Heart left ventricle (tissue), 16 donors: ENCODE data around the gene AHSP. TPM values are rescaled to one million over a fixed set of nuclear protein-coding genes. Genes with fewer than 3 reads are reported as not detected.
A peak's percentile ranks its signal among the peaks of the same experiment; 100 is the strongest.
"Not testable (repeated sequence)": the region's sequence is repeated elsewhere in the genome, so short reads cannot be mapped to it uniquely, and the experiment has no call there.

Experiments used
- ATAC-seq, 4 donors: fragments of 200-7000 bp; cut with Tn5 transposase; one replicate each; pipeline ENCODE4 v1.9.1; 2020 to 2022; ENCODE audit warnings: moderate library complexity in 4 of 4, mild to moderate bottlenecking in 3 of 4, moderate number of reproducible peaks in 1 of 4
- DNase-seq, 5 donors: peaks; one replicate each; pipeline ENCODE4 v3.0.0-alpha.2; 2020
- H3K27ac ChIP-seq, 12 donors: fragments of 200-600 bp; sonication (generic) in 4 of 12; one replicate each; pipeline versions ENCODE4 v1.5.0 to v1.8.0; 2016 to 2022; ENCODE audit warnings: mild to moderate bottlenecking in 2 of 12
- H3K27me3 ChIP-seq, 9 donors: fragments of 200-600 bp; sonication (generic) in 2 of 9; one replicate each; pipeline versions ENCODE4 v1.5.1 to v1.8.0; 2016 to 2022; ENCODE audit warnings: mild to moderate bottlenecking in 3 of 9
- H3K36me3 ChIP-seq, 9 donors: fragments of 200-600 bp; sonication (generic) in 2 of 9; one replicate each; pipeline versions ENCODE4 v1.5.0 to v1.8.0; 2018 to 2022; ENCODE audit warnings: mild to moderate bottlenecking in 2 of 9
- H3K4me1 ChIP-seq, 12 donors: fragments of 200-600 bp; sonication (generic) in 4 of 12; one replicate each; pipeline versions ENCODE4 v1.5.0 to v1.8.0; 2016 to 2022; ENCODE audit warnings: mild to moderate bottlenecking in 3 of 12
- H3K4me3 ChIP-seq, 12 donors: fragments of 200-600 bp; sonication (generic) in 4 of 12; one replicate each; pipeline versions ENCODE4 v1.5.0 to v1.8.0; 2017 to 2022; ENCODE audit warnings: mild to moderate bottlenecking in 9 of 12, moderate library complexity in 4 of 12
- H3K9me3 ChIP-seq, 12 donors: fragments of 200-600 bp; sonication (generic) in 4 of 12; one replicate each; pipeline versions ENCODE4 v1.5.0 to v1.8.0; 2016 to 2022; ENCODE audit warnings: mild to moderate bottlenecking in 1 of 12
- POLR2A ChIP-seq, 2 donors: fragments of 450-650 bp; IDR thresholded peaks; one replicate each; pipeline ENCODE4 v1.6.1; 2017; ENCODE audit warnings: antibody characterized with exemption in 2 of 2, mild to moderate bottlenecking in 2 of 2, moderate library complexity in 2 of 2
- WGBS, 4 donors: extraction: QIAGEN DNeasy Blood & Tissue Kit in 2 of 4; methylation state at CpG; one replicate each; pipeline versions ENCODE4 v1.1.5 to v1.1.7; 2013 to 2018; 5-methylcytosine and 5-hydroxymethylcytosine counted together
- intact Hi-C, 10 donors: fragments of 100-400 bp; cut with DNase I; formaldehyde crosslinking; loops; one replicate each; pipeline versions ENCODE4 v1.11.1 to v1.14.2; 2022
- polyA plus RNA-seq, 2 donors: library from polyadenylated mRNA; stranded (reverse); fragments of 200-250 nt; gene quantifications; one replicate each; pipeline ENCODE4 v1.2.3, GENCODE V29; 2013
- total RNA-seq, 9 donors: library from RNA; depleted of rRNA in 2 of 9; stranded (reverse); fragments of >200 nt in 2 of 9; fragmentation: NEBNext Ultra II Directional in 3 of 9; extraction: Animal tissue kit (Norgen Biotek cat#: 25700) in 3 of 9; gene quantifications; one replicate each; pipeline versions ENCODE4 v1.1.0 to v1.2.4, GENCODE V29; 2016 to 2023
- TF ChIP-seq, protein P1 (sequence below), 12 donors: fragments of 200-600 bp; sonication (generic) in 4 of 12; IDR thresholded peaks; one replicate each; pipeline versions ENCODE4 v1.5.0 to v1.8.0; 2018 to 2022; ENCODE audit warnings: antibody characterized with exemption in 12 of 12, mild to moderate bottlenecking in 5 of 12
- donor health status: ischemic (EF 13 %, LVEDD 7.1; RV severe dilation, severe dysfunction).
- donor health status: healthy with polysubstance abuse.
- donor health status: DM: no; HTN: yes; CAD: no.
- donor health status: DM: no; HTN: no; CAD: no.
- donor health status: ischemic (EF 25% LVEDD 6.9; RV normal size, moderate dysfunction).
- donor health status: ischemic (EF 25% LVEDD 5.7; RV mildly dilated, moderate dysfunction).
- donor health status: healthy.
- donor health status: DM: yes; HTN: yes; CAD: no.
- donor health status: ischemic (EF 35%, LVEDD 5.7; RV mildly dilated, moderate dysfunction).
- donor health status: nonischemic (EF 11% LVEDD 7.7; RV severe dilation, severe dysfunction).
- donor health status: DM: yes; HTN: yes; CAD: no.
- donor health status: PGD.
- donor health status: ischemic (EF 29% LVEDD 5.4; RV normal size, mild dysfunction).
- donor health status: nonischemic (EF 23%, LVEDD 6.1; RV moderate dilation, normal function).

AHSP gene
- total and polyA plus RNA-seq, 11 donors = 2.2 TPM; not detected in 10

DNA sequence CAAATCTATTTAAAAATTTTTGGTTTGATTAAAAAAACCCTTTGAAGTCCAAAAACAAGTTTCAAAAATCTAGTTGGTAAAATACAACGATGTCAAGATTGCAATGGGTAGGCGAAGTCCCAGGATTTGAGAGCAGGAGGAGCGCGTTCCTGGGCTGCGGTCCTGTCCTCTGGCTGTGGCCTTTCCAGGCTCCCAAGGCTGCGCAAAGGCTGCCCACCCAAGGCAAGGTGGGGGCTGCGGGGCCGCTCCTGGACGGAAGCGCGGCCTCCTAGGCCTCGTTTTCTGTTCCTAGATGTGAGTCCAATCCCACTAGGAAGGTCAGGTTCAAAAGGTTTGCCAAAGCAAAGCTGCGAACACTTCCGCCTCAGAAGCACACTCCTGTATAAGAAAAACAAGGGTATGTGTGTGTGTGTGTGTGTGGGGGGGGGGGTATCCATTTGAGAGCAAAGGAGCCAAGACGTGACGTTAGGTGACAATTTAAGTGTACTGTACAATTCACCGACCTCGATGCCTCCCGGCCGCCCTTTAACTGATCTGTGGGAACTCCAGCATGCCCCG is 9.2 kb downstream of the AHSP start:
- no peaks in the 10 kb centered on the region for H3K9me3 ChIP-seq
- WGBS, 4 donors = 64 to 67% (median 67%) methylated on average over 19 to 21 of the region's 21 CpGs
- peak overlapping the region in 10 of 12 donors; percentile 34 to 53 (median 49) for H3K4me3 ChIP-seq
- no peak overlapping the region for H3K27ac ChIP-seq
- intact Hi-C loops = no loop called here
- H3K36me3 ChIP-seq = no peaks in the 10 kb centered on the region
- H3K4me1 ChIP-seq = peaks cover 0 to 9% (median 0%) of the 10 kb centered on the region in 12 donors
- TF ChIP-seq POLR2A (IDR thresholded peaks at IDR 0.05) = no peak
- TF ChIP-seq, protein P1, sequence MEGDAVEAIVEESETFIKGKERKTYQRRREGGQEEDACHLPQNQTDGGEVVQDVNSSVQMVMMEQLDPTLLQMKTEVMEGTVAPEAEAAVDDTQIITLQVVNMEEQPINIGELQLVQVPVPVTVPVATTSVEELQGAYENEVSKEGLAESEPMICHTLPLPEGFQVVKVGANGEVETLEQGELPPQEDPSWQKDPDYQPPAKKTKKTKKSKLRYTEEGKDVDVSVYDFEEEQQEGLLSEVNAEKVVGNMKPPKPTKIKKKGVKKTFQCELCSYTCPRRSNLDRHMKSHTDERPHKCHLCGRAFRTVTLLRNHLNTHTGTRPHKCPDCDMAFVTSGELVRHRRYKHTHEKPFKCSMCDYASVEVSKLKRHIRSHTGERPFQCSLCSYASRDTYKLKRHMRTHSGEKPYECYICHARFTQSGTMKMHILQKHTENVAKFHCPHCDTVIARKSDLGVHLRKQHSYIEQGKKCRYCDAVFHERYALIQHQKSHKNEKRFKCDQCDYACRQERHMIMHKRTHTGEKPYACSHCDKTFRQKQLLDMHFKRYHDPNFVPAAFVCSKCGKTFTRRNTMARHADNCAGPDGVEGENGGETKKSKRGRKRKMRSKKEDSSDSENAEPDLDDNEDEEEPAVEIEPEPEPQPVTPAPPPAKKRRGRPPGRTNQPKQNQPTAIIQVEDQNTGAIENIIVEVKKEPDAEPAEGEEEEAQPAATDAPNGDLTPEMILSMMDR (IDR thresholded peaks at IDR 0.05) = no peak
- H3K27me3 ChIP-seq = peaks cover 0 to 53% (median 15%) of the 10 kb centered on the region in 9 donors
- ATAC-seq = no peak
- no peak for DNase-seq

DNA sequence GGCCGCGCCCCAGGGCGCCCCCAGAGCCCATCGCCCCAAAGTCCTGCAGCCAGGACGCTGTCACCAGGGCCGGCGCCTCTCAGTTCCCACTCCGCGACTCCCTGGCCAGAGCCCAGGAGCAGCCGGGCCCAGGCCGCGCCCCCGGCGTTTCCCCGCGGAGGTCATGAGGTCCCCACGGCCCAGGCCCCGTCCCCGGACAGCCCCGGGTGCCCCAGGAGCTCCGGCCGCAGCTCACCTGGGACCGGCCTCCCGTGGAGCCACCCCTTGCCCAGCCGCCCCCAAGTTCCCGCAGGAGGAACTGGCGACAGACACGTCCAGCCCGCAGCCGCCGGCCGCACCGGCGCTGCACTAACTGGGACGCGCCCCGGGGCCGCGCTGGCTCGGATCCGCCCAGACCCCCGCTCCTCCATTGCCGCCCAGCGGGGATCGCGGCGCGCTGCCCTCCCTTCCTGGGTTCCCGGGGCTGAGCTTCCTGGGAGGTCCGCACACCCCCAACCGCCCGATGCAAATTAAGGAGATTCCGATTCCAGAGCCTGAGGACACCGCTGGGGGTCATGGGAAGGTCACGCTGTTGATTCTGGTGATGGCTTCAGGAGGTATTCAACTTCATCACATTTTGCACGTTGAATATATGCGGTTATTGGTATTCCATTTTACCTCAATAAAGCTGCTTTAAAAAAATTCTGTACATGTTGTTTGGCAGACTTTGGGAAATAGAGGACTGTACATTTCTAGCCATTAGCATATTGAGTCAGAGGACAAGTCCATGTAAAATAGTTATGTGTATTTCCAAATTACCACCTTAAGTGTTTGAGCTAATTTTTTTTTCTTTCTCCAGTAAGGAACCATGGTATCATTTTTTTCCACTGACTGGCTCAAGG is 9.9 kb downstream of the AHSP start:
- 4 to 6% (median 5%) methylated on average over 12 to 57 of the region's 57 CpGs for WGBS, 4 donors
- H3K36me3 ChIP-seq = no peaks in the 10 kb centered on the region
- peaks cover 0 to 56% (median 15%) of the 10 kb centered on the region in 9 donors for H3K27me3 ChIP-seq
- no peak overlapping the region for H3K27ac ChIP-seq
- DNase-seq = peak in 1 of 5 donors; percentile 35
- intact Hi-C loops = no loop called here
- TF ChIP-seq POLR2A (IDR thresholded peaks at IDR 0.05) = no peak
- TF ChIP-seq, protein P1 (IDR thresholded peaks at IDR 0.05) = no peak
- peak in 2 of 4 donors; percentile 52 to 63 for ATAC-seq
- H3K4me3 ChIP-seq = peak overlapping the region; percentile 14 to 53 (median 49)
- peaks cover 0 to 2% (median 0%) of the 10 kb centered on the region in 12 donors for H3K9me3 ChIP-seq
- peaks cover 0 to 9% (median 0%) of the 10 kb centered on the region in 12 donors for H3K4me1 ChIP-seq

DNA sequence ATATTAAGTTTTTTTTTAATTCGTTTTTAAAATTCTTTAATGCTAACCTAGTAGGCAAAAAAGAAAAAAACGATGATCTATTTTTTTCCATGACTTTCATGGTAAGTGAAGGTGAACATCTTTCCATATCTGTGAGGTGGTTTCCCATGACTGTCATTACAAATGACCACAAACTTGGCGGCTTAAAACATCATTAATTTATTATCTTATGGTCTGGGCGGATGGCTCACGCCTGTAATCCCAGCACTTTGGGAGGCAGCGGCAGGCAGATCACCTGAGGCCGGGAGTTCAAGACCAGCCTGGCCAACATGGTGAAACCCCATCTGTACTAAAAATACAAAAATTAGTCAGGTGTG is 10.5 kb downstream of the AHSP start:
- peaks cover 0 to 56% (median 15%) of the 10 kb centered on the region in 9 donors for H3K27me3 ChIP-seq
- H3K4me1 ChIP-seq, H3K36me3 ChIP-seq, H3K9me3 ChIP-seq, intact Hi-C loops, DNase-seq, ATAC-seq, H3K27ac ChIP-seq, H3K4me3 ChIP-seq: not testable (repeated sequence)
- 75 to 82% (median 76%) methylated on average over 7 of the region's 7 CpGs for WGBS, 4 donors

DNA sequence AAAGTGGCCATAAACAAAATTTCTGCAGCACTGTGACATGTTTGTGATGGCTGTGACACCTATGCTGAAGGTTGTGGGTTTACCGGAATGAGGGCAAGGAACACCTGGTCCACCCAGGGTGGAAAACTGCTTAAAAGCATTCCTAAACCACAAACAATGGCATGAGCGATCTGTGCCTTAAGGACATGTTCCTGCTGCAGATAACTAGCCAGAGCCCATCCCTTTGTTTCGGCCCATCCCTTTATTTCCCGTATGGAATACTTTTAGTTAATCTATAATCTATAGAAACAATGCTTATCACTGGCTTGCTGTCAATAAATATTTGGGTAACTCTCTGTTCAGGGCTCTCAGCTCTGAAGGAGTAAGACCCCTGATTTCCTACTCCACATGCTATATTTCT is 12.1 kb downstream of the AHSP start:
- H3K27me3 ChIP-seq = peaks cover 0 to 45% (median 15%) of the 10 kb centered on the region in 9 donors
- H3K4me1 ChIP-seq, H3K36me3 ChIP-seq, ATAC-seq, intact Hi-C loops, H3K9me3 ChIP-seq, H3K4me3 ChIP-seq, H3K27ac ChIP-seq, DNase-seq: not testable (repeated sequence)
- WGBS, 4 donors = 82 to 90% (median 86%) methylated on average over 4 of the region's 4 CpGs

DNA sequence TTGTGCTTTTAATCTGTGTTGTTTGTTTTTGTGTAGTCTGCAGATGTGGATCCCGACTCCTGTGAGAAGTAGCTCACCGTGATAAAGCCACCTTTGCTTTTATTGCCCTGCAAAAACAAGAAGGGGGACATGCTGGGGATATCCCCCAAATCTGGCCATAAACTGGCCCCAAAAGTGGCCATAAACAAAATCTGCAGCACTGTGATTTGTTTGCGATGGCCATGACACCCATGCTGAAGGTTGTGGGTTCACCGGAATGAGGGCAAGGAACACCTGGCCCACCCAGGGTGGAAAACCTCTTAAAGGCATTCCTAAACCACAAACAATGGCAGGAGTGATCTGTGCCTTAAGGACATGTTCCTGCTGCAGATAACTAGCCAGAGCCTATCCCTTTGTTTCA is 15.1 kb downstream of the AHSP start:
- 92 to 94% (median 93%) methylated on average over 4 of the region's 4 CpGs for WGBS, 4 donors
- ATAC-seq (no peak), DNase-seq (no peak)
- Histone ChIP-seq H3K4me1 (peaks cover 0 to 2% (median 0%) of the 10 kb centered on the region in 12 donors), H3K27me3 (peaks cover 0 to 23% (median 8%) of the 10 kb centered on the region in 9 donors), H3K9me3 (peaks cover 0 to 4% (median 0%) of the 10 kb centered on the region in 12 donors), H3K27ac (no peak overlapping the region), H3K36me3 (no peaks in the 10 kb centered on the region), H3K4me3 (no peak overlapping the region)
- intact Hi-C loops = no loop called here
- TF ChIP-seq POLR2A (IDR thresholded peaks at IDR 0.05) = no peak
- TF ChIP-seq, protein P1 (IDR thresholded peaks at IDR 0.05) = no peak
